Sigmoid colon (tissue), 7 donors: ENCODE measurements around the gene TPST2. TPM values are rescaled to one million over a fixed set of nuclear protein-coding genes. Genes with fewer than 3 reads are reported as not detected.

ENCODE experiments used
- DNase-seq: peaks from one replicate; pipeline ENCODE4 v3.0.0-alpha.2; 2019
- H3K27ac ChIP-seq, 4 donors: fragments of 200-600 bp; sonication (generic); one replicate each; pipeline ENCODE4 v1.5.1; 2016 to 2019; ENCODE audit warnings: mild to moderate bottlenecking in 1 of 4
- H3K27me3 ChIP-seq, 3 donors: fragments of 200-600 bp; sonication (generic); one replicate each; pipeline ENCODE4 v1.5.1; 2019; ENCODE audit warnings: mild to moderate bottlenecking in 1 of 3
- H3K36me3 ChIP-seq, 4 donors: fragments of 200-600 bp; sonication (generic); one replicate each; pipeline ENCODE4 v1.5.1; 2016 to 2019
- H3K4me1 ChIP-seq, 4 donors: fragments of 200-600 bp; sonication (generic); one replicate each; pipeline ENCODE4 v1.5.1; 2017 to 2019
- H3K4me3 ChIP-seq, 4 donors: fragments of 200-600 bp; sonication (generic); one replicate each; pipeline ENCODE4 v1.5.1; 2017 to 2019; ENCODE audit warnings: mild to moderate bottlenecking in 2 of 4, moderate library complexity in 1 of 4
- H3K9me3 ChIP-seq, 4 donors: fragments of 200-600 bp in 3 of 4; sonication (generic) in 3 of 4; one replicate each; pipeline versions ENCODE4 v1.5.1 to v1.6.1; 2013 to 2019
- CTCF ChIP-seq, 4 experiments: fragments of 450-650 bp in 3 of 4; fragments of 200-600 bp in 1 of 4; IDR thresholded peaks; one replicate each; pipeline ENCODE4 v1.5.1; 2016 to 2019; ENCODE audit warnings: antibody characterized with exemption in 4 of 4, mild to moderate bottlenecking in 3 of 4, moderate library complexity in 2 of 4
- EP300 ChIP-seq, 4 donors: sonication (generic); formaldehyde crosslinking; IDR thresholded peaks; one replicate each; pipeline ENCODE4 v1.6.1; 2017; ENCODE audit warnings: antibody characterized with exemption in 4 of 4
- POLR2A ChIP-seq, 2 donors: fragments of 450-650 bp; IDR thresholded peaks; one replicate each; pipeline ENCODE4 v1.6.1; 2016; ENCODE audit warnings: antibody characterized with exemption in 2 of 2, mild to moderate bottlenecking in 2 of 2, moderate library complexity in 2 of 2
- POLR2AphosphoS5 ChIP-seq, 4 donors: sonication (generic); formaldehyde crosslinking; IDR thresholded peaks; one replicate each; pipeline ENCODE4 v1.6.1; 2017; ENCODE audit warnings: antibody characterized with exemption in 4 of 4
- WGBS, 2 donors: extraction: QIAGEN DNeasy Blood & Tissue Kit; methylation state at CpG; one replicate each; pipeline ENCODE4 v1.1.7; 2013; 5-methylcytosine and 5-hydroxymethylcytosine counted together
- intact Hi-C: fragments of 100-400 bp; cut with DNase I; formaldehyde crosslinking; loops from one replicate; pipeline ENCODE4 v1.15.1; 2023
- polyA plus RNA-seq, 3 donors: library from polyadenylated mRNA; stranded (reverse); fragments of 200-250 nt; gene quantifications; one replicate each; pipeline ENCODE4 v1.2.3, GENCODE V29; 2013
- total RNA-seq, 4 donors: library from RNA; depleted of rRNA; stranded (reverse); fragments of >200 nt; gene quantifications; one replicate each; pipeline ENCODE4 v1.1.0, GENCODE V29; 2016
- donor health status: healthy with polysubstance abuse.
- donor health status: Bipolar disorder and iron deficiency.
- donor health status: healthy.

The TPST2 gene
- total and polyA plus RNA-seq, 7 donors: 5.1 to 24.3 (median 15.9) TPM

DNA sequence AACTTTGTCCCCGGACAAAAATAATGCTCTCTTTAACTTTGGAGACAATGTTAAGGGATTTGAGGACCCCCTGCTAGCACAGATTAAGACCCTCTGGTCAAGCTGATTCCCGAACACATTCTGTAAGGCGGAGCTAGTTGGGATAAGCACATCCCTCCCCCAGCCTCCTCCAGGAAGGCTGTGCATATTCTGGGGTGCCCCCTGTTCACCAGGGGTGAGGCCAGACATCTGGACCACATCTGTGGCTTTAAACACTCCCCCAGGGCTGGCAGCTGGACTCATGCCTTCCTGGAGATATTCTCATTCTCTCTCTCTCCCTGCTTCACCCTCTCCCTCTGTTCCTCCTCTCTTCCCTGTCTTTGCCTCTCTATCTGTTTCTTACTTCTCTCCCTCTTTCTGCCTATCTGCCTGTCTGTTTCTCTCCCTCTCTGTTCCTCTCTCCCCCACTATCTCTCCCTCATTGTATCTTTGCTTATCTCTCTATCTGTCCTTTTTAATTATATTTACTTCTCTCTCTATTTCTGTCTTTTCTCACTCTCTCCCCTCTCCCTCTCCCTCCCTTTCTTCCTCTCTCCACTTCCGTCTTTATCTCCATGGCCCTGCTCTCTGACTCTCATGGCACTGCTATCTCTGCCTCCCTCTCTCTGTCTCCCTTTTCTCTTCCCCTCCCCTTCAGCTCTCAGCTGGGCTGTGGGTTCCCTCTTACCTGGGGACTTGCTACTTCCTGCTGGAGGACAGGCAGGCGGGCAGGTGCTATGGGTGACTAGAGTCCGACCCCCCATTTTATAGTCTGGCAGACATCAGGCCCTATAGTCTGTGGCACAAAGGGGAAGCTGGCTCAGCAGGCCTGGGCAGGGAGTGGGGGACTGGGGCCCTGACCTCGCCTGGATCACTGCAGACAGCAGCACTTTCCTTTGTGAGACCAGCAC is 27.6 kb upstream of the TPST2 start, which contains the start of gene CRYBB1:
Gene CRYBB1, minus strand, starts transcription at position 757 of the 929 bp plus-strand sequence. CDS start 1,708 bp downstream, outside the sequence.
- Histone ChIP-seq H3K36me3 (no peaks in the 10 kb centered on the region), H3K4me1 (no peaks in the 10 kb centered on the region), H3K27ac (no peak within 1 kb of the TSS), H3K9me3 (no peaks in the 10 kb centered on the region), H3K27me3 (peaks cover 3 to 30% (median 18%) of the 10 kb centered on the region in 3 donors), H3K4me3 (no peak within 1 kb of the TSS)
- WGBS, 2 donors: 66 to 70% methylated on average over 7 of the region's 7 CpGs
- DNase-seq: peak; percentile 69
- intact Hi-C loops: no loop called here
- TF ChIP-seq POLR2A (IDR thresholded peaks at IDR 0.05) (no peak), POLR2AphosphoS5 (IDR thresholded peaks at IDR 0.05) (no peak), EP300 (IDR thresholded peaks at IDR 0.05) (no peak), CTCF (IDR thresholded peaks at IDR 0.05) (no peak)

DNA sequence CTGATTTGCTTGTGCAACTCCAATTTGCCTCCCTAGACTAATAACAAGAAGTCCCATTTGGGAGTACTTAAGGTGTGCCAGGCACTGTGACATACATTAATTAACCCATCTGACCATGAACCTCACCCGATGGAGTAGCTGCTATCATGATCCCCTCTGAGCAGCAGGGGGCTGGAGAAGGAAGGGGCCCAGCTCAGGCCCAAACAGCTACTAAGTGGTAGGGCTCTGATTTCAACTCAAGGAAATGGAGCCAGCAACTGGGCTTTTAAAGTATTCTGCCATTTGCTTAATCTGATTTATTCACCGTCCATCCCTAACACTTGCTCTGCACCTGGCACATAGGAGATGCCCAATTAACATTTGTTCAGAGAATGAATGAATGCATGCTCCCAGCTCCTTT is 26.7 kb upstream of the TPST2 start:
- TF ChIP-seq POLR2A (IDR thresholded peaks at IDR 0.05) (no peak), CTCF (IDR thresholded peaks at IDR 0.05) (no peak), EP300 (IDR thresholded peaks at IDR 0.05) (no peak), POLR2AphosphoS5 (IDR thresholded peaks at IDR 0.05) (no peak)
- H3K4me3 ChIP-seq: no peak overlapping the region
- H3K27me3 ChIP-seq: peaks cover 3 to 34% (median 21%) of the 10 kb centered on the region in 3 donors
- no peaks in the 10 kb centered on the region for H3K4me1 ChIP-seq
- no peak overlapping the region for H3K27ac ChIP-seq
- H3K36me3 ChIP-seq: no peaks in the 10 kb centered on the region
- intact Hi-C loops: no loop called here
- 76 to 88% methylated on average over 2 of the region's 2 CpGs for WGBS, 2 donors
- DNase-seq: no peak
- H3K9me3 ChIP-seq: no peaks in the 10 kb centered on the region

- no peaks in the 10 kb centered on the region for H3K9me3 ChIP-seq
- peaks cover 3 to 31% (median 21%) of the 10 kb centered on the region in 3 donors for H3K27me3 ChIP-seq
- H3K36me3 ChIP-seq: no peaks in the 10 kb centered on the region
- H3K4me1 ChIP-seq: no peaks in the 10 kb centered on the region
- H3K27ac ChIP-seq: no peak overlapping the region
- TF ChIP-seq POLR2A (IDR thresholded peaks at IDR 0.05): no peak
- no peak for TF ChIP-seq EP300 (IDR thresholded peaks at IDR 0.05)
- TF ChIP-seq POLR2AphosphoS5 (IDR thresholded peaks at IDR 0.05): no peak
- no peak for TF ChIP-seq CTCF (IDR thresholded peaks at IDR 0.05)
- WGBS, 2 donors: 84 to 85% methylated on average over 11 of the region's 11 CpGs
- H3K4me3 ChIP-seq: no peak overlapping the region
- intact Hi-C loops: no loop called here
- no peak for DNase-seq
Observed at GRCh38 chr22:26615830-26616435, 26.0 kb upstream of the TPST2 start.

DNA sequence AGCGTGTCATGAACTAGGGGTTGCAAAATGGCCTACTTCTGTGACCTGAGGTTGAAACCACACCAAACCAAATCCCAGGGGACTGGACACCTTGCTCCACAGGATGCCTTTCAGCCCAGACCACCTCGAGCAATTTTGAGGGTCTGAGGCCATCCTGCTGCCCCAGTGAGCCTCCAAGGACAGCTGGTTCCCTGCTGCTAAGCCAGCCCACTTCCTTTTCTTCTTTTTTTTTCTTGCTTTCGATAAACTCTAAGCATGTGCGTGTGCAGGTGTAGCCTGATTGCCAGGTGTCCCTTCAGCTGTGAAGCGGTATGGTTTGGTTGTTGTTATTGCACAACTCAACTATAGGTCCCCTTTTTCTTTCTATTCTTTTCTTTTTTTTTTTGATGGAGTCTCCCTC is 25.2 kb upstream of the TPST2 start:
- WGBS, 2 donors: 39 to 56% methylated on average over 5 of the region's 5 CpGs

More for the DNA sequence above, 25.2 kb upstream of the TPST2 start:
- no peaks in the 10 kb centered on the region for H3K9me3 ChIP-seq
- no peak for TF ChIP-seq CTCF (IDR thresholded peaks at IDR 0.05)
- no peak for TF ChIP-seq EP300 (IDR thresholded peaks at IDR 0.05)
- TF ChIP-seq POLR2A (IDR thresholded peaks at IDR 0.05): no peak
- no peak for TF ChIP-seq POLR2AphosphoS5 (IDR thresholded peaks at IDR 0.05)
- peaks cover 3 to 31% (median 21%) of the 10 kb centered on the region in 3 donors for H3K27me3 ChIP-seq
- H3K27ac ChIP-seq: no peak overlapping the region
- no peak for DNase-seq
- no peaks in the 10 kb centered on the region for H3K36me3 ChIP-seq
- intact Hi-C loops: no loop called here
- H3K4me1 ChIP-seq: no peaks in the 10 kb centered on the region
- no peak overlapping the region for H3K4me3 ChIP-seq
